Glomerular endothelial cell (primary cell): ENCODE results near the gene RBM47. TPM values are rescaled to one million over a fixed set of nuclear protein-coding genes. Genes with fewer than 3 reads are reported as not detected.
A peak's percentile ranks its signal among the peaks of the same experiment; 100 is the strongest.

Source experiments
- DNase-seq: peaks from one replicate; pipeline ENCODE4 v3.0.0-alpha.2; 2011; ENCODE audit warnings: low read depth, low spot score; ENCODE audit errors: extremely low read depth
- total RNA-seq: library from RNA; depleted of rRNA; stranded (reverse); fragments of >200 nt; gene quantifications from 2 replicates; pipeline ENCODE4 v1.2.3, GENCODE V29; 2015

RBM47 gene
- total RNA-seq, 1 donor from 2014 or later = 2.0 TPM

DNA sequence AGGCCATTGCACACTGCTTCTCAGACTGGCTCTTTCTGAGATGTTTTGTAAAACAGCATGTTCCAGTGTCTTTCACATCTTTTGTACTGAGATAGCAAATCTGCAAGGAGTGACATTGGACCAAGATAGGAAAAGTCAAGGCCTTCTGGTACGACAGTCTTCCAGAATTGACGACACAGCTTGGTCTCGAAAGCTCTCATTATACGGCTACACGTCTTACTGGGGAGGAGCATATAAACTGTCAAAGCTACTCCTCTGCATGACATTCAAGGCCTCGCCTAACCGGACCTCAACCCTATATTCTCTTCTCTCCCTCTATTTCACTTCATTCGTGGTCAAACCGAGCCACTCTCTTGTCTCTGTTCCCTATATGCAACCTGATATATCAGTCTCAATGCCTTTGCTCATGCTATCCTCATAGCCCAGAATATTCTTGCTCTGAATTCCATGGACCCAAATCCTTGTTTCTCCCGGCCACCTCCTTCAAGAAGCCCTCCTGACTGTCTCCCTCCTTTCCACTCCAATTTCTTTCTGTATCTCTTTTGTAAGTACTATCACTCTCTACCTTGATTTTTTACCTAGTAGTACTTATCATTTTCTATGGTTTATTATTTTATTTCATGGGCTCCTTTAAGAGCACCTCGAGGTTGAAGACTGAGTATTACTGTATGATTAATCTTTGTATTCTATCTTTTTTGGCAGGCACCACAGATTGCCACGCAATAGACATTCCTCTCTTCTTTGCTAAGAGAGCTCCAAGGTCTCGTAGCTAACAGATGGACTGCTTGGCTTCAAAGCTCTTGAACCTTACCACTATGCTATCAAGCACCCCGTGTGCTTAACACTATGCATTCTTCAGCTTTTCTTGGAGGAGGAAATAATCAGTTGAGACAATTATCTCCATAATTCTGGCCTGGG, 35.1 kb downstream of the RBM47 start:
- DNase-seq = no peak

- no peak for DNase-seq
Measured at GRCh38 chr4:40592034-40592433, 37.6 kb downstream of the RBM47 start.

GRCh38 chr4:40587826-40588225, 41.8 kb downstream of the RBM47 start:
- no peak for DNase-seq

- no peak for DNase-seq
Measured at GRCh38 chr4:40587351-40587750, 42.3 kb downstream of the RBM47 start.

- DNase-seq = no peak
Measured at GRCh38 chr4:40586729-40587128, 42.9 kb downstream of the RBM47 start.

- no peak for DNase-seq
Measured at GRCh38 chr4:40586034-40586433, 43.6 kb downstream of the RBM47 start.

DNA sequence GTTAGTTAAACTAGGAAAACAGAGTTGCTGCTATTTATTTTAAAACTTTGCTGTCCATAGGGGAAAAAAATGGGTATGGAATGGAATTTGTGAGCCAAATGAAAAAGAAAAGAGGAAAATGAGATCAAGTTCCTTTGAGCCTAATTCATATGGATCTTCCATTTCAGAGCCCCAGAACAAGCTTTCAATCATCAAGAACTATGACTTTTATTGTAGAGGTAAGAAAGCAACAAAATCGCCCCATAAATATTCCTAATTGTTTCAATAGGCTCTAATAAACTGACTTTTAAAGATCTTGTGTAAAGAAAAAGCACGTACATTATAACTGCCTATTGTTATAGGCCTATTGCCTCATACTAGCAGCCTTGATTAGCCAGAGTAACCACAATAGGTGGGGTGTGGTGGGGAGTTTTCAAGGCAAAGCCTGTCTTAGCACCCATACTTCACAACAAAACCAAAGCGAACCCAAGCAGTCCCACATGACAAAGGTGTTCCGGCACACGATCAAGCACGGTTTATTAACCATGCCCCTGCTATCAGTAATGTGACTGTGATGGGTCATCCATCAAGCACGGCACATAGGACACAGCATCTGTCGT, 44.4 kb downstream of the RBM47 start:
- DNase-seq = no peak

- no peak for DNase-seq
Measured at GRCh38 chr4:40584517-40585141, 45.0 kb downstream of the RBM47 start.

GRCh38 chr4:40583850-40584439, 45.7 kb downstream of the RBM47 start:
- DNase-seq = no peak

GRCh38 chr4:40582413-40582812, 47.3 kb downstream of the RBM47 start:
- no peak for DNase-seq

DNA sequence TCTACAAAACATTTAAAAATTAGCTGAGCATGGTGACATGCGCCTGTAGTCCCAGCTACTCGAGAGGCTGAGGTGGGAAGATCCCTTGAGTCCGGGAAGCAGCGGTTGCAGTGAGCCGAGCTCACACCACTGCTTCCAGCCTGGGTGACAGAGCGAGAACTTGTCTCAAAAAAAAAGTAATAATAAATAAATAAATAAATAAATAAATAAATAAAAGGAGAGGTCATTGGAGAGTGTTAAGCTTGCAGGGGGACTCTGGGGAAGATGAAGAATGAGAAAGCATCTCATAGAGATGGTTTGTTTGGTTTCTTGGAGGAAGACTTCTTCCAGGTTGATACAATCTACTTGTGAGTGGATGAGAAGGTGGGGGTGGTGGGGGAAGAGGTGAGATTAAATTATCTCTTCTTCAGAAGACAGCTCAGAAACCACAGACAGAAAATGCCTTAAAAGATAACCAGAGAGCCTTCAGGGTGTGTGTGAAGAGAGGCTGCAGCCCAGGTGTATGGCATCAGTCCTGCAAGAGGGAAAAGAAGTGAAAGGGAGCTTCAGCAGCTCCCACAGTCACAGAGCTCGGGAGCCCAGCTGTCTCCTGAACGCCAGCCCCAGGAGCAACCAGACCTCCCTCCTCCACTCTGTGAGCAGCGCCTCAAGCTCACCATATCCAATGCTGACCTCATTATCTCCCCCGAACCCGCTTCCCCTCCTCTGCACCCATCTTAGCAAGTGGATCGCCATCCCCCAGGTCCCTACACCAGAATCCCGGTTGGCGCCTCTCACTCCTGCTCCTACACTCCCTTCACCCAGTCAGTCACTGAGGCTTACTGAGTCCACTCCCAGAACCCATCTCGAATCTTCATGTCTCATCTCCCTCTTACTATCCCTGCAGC, 48.2 kb downstream of the RBM47 start:
- DNase-seq = no peak

DNA sequence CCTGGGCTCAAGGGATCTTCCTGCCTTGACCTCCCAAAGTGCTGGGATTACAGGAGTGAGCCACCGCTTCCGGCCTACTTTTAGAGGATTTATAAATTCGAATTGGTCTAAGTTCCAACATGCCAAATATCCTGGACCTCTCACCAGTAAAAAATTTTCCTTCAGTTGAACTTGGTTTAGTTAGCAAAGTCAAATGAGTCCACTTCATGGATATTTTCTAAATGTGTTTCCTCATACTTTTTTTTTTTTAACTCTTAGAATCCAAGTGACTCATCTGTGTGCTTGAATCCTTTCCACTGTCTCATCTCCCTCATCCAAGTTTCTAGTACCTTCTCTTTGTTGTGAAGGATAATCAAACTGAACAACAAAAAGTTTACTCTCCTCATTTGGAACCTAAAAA, 49.7 kb downstream of the RBM47 start:
- DNase-seq = no peak

DNA sequence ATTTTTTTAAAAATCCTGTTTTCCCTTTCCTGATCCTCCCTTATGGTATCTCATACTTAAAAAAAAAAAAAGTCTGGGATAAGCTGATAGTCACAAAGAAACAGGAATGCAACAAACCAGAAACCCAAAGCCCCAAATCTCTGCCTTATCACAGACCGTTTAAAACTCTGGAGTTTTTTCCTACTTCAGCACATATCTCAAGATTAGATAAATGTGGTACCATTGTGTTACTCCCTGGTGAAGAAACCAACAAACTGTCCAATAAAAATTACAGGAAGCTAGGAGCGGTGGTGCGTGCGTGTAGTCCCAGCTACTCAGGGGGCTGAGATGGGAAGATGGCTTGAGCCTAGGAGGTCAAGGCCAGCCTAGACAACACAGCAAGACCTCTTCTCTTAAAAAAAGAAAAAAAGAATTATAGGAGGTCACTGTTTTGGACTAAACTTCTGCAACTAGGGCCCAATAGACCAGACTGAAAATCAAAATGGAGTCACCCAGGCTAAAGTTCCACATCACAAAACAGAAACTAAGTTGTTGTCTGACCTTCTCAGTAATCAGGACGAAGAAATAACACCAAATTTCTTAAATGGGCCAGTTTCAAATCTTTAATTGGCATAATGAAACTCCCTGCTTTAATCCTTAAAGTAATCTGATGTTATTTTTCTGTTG, 51.9 kb downstream of the RBM47 start:
- no peak for DNase-seq

GRCh38 chr4:40576651-40577480, 52.8 kb downstream of the RBM47 start:
- peak; percentile 48 for DNase-seq

DNA sequence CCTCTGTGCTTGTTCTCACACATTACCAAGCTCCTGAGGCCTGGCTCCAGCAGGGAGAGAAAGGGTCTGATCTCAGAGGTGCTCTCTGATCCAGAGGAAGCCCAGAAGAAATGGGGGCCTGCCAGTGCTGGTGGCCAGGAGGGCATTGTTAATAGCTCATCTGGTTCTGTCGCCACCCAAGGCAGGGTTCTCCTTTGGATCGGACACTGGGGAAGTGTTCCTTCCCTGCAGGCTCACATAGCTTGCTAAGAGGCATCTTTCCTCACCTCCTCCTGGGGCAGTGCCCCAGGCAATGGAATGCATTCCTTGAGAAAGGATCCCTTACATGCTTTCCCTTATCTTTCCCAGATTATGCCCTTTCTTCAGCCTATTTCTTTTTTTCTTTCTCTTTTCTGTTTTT, 53.8 kb downstream of the RBM47 start:
- no peak for DNase-seq

DNA sequence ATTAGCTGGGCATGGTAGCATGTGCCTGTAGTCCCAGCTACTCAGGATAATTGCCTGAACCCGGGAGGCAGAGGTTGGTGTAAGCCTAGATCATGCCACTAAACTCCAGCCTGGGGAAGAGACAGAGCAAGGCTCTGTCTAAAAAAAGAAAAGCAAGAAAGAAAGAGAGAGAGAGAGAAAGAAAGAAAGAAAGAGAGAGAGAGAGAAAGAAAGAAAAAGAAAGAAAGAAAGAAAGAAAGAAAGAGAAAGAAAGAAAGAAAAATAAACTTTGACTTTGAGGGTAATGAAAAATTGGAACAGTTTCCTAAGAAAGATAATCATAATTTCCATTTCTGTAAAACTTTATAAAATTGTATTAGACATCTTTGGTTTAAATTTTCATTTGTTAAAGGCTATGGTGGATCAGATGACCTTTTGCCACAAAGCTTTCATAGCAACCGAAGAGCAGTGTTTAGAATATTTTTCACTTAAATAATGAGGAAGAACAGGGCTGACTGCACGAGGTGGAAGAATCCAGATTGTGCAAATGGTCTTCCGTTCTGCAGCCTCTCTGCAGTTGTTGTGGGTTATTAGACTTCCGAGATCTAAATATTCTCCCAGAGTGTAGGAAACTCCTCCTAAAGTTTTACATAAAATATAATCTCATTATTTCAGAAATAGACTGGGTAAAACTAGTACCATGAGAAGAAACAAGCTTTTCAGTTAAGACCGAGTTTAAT, 55.9 kb downstream of the RBM47 start:
- DNase-seq = no peak

GRCh38 chr4:40572692-40573310, 56.9 kb downstream of the RBM47 start:
- DNase-seq = no peak

- DNase-seq = no peak
Measured at GRCh38 chr4:40571208-40571607, 58.5 kb downstream of the RBM47 start.
